Naive B cell (primary cell): ENCODE measurements around the gene DGAT2. TPM values are rescaled to one million over a fixed set of nuclear protein-coding genes. Genes with fewer than 3 reads are reported as not detected.

Experiments used
- ATAC-seq, 2 donors: fragments of 150-1000 bp; cut with Tn5 transposase; 2 replicates each; pipeline ENCODE4 v1.10.0; 2021; ENCODE audit warnings: low read depth in 2 of 2, mild to moderate bottlenecking in 2 of 2, moderate library complexity in 2 of 2
- DNase-seq: peaks from one replicate; pipeline ENCODE4 v3.0.0; 2022
- H3K27ac Mint-ChIP-seq, 6 donors: one replicate each; pipeline ENCODE4 v1.8.0; 2020 to 2022; ENCODE audit warnings: mild to moderate bottlenecking in 6 of 6, mixed read lengths in 6 of 6, moderate library complexity in 5 of 6, inconsistent platforms in 2 of 6
- H3K27me3 Mint-ChIP-seq, 3 donors: one replicate each; pipeline ENCODE4 v1.8.0; 2021 to 2022; ENCODE audit warnings: mixed read lengths in 3 of 3, mild to moderate bottlenecking in 1 of 3
- H3K36me3 Mint-ChIP-seq, 2 donors: one replicate each; pipeline ENCODE4 v1.8.0; 2020 to 2022; ENCODE audit warnings: mixed read lengths in 2 of 2, inconsistent platforms in 1 of 2, mild to moderate bottlenecking in 1 of 2
- H3K4me1 Mint-ChIP-seq, 3 donors: one replicate each; pipeline ENCODE4 v1.8.0; 2020 to 2022; ENCODE audit warnings: mixed read lengths in 3 of 3, inconsistent platforms in 1 of 3, mild to moderate bottlenecking in 1 of 3, moderate library complexity in 1 of 3
- H3K4me3 Mint-ChIP-seq, 8 donors: one replicate each; pipeline ENCODE4 v1.8.0; 2020 to 2022; ENCODE audit warnings: mild to moderate bottlenecking in 8 of 8, mixed read lengths in 8 of 8, moderate library complexity in 8 of 8, inconsistent platforms in 2 of 8
- H3K9me3 Mint-ChIP-seq, 7 donors: one replicate each; pipeline ENCODE4 v1.8.0; 2020 to 2022; ENCODE audit warnings: mixed read lengths in 7 of 7, mild to moderate bottlenecking in 5 of 7, inconsistent platforms in 2 of 7, moderate library complexity in 1 of 7
- polyA plus RNA-seq, 6 donors: library from polyadenylated mRNA; unstranded; fragments of 300-500 nt; fragmentation: Illumina TruSeq; gene quantifications; one replicate each; pipeline ENCODE4 v1.2.3, GENCODE V29; 2021; ENCODE audit warnings: low read depth in 6 of 6

DGAT2 gene
- polyA plus RNA-seq, 6 donors from 2014 or later = 3.1 to 14.6 (median 7.6) TPM

- DNase-seq (no peak), ATAC-seq (no peak)
- Mint-ChIP-seq H3K36me3 (peaks cover 0 to 8% of the 10 kb centered on the region in 2 donors), H3K9me3 (no peaks in the 10 kb centered on the region), H3K27ac (peak overlapping the region in 1 of 6 donors; percentile 82), H3K4me3 (no peak overlapping the region), H3K4me1 (peaks cover 0 to 4% (median 0%) of the 10 kb centered on the region in 3 donors), H3K27me3 (no peaks in the 10 kb centered on the region)
Measured at GRCh38 chr11:75786101-75786736, 17.6 kb downstream of the DGAT2 start.

- Mint-ChIP-seq H3K27ac (no peak overlapping the region), H3K4me1 (peaks cover 0 to 4% (median 0%) of the 10 kb centered on the region in 3 donors), H3K36me3 (peaks cover 0 to 8% of the 10 kb centered on the region in 2 donors), H3K27me3 (no peaks in the 10 kb centered on the region), H3K9me3 (no peaks in the 10 kb centered on the region), H3K4me3 (no peak overlapping the region)
- DNase-seq (no peak), ATAC-seq (no peak)
Measured at GRCh38 chr11:75789521-75789920, 20.9 kb downstream of the DGAT2 start.

- H3K27ac Mint-ChIP-seq = no peak overlapping the region
- H3K4me1 Mint-ChIP-seq = peaks cover 0 to 4% (median 0%) of the 10 kb centered on the region in 3 donors
- H3K36me3 Mint-ChIP-seq = peaks cover 0 to 8% of the 10 kb centered on the region in 2 donors
- ATAC-seq = no peak
- H3K4me3 Mint-ChIP-seq = no peak overlapping the region
- no peak for DNase-seq
- H3K27me3 Mint-ChIP-seq = no peaks in the 10 kb centered on the region
- no peaks in the 10 kb centered on the region for H3K9me3 Mint-ChIP-seq
Measured at GRCh38 chr11:75790986-75791385, 22.4 kb downstream of the DGAT2 start.

GRCh38 chr11:75792127-75792731 lies 23.7 kb downstream of the DGAT2 start:
- no peak overlapping the region for H3K27ac Mint-ChIP-seq
- H3K9me3 Mint-ChIP-seq = no peaks in the 10 kb centered on the region
- no peaks in the 10 kb centered on the region for H3K27me3 Mint-ChIP-seq
- H3K36me3 Mint-ChIP-seq = peaks cover 0 to 8% of the 10 kb centered on the region in 2 donors
- DNase-seq (no peak), ATAC-seq (no peak)
- peaks cover 0 to 8% (median 3%) of the 10 kb centered on the region in 3 donors for H3K4me1 Mint-ChIP-seq
- H3K4me3 Mint-ChIP-seq = no peak overlapping the region

- peaks cover 0 to 7% of the 10 kb centered on the region in 2 donors for H3K36me3 Mint-ChIP-seq
Measured at GRCh38 chr11:75792997-75793800, 24.6 kb downstream of the DGAT2 start.

DNA sequence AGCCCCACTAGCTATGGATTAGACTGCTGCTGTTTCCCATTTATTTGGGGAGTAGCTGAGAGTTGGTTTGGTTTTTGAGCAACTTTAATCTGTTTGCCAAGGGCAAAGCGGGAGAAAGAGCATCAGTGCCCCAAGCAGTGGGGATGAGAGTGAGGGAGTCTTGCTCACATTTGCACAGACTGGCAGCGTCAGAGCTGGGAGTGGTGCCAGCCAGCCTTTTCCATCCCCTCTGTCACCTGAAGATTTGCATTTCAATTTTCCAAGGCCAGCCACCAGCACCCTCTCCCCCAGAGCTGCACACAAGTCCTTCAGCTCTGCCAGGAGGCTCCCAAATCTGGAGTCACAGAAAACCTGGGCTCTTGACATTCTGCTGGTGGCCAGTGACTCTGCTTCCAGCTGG lies 25.4 kb downstream of the DGAT2 start:
- DNase-seq = no peak
- Mint-ChIP-seq H3K27ac (no peak overlapping the region), H3K9me3 (no peaks in the 10 kb centered on the region), H3K36me3 (peaks cover 0 to 8% of the 10 kb centered on the region in 2 donors), H3K4me3 (no peak overlapping the region), H3K27me3 (no peaks in the 10 kb centered on the region), H3K4me1 (peaks cover 0 to 8% (median 5%) of the 10 kb centered on the region in 3 donors)
- ATAC-seq = no peak

More at GRCh38 chr11:75792997-75793800, 24.6 kb downstream of the DGAT2 start:
- Mint-ChIP-seq H3K4me1 (peaks cover 0 to 12% (median 5%) of the 10 kb centered on the region in 3 donors), H3K27ac (no peak overlapping the region), H3K4me3 (no peak overlapping the region), H3K27me3 (no peaks in the 10 kb centered on the region), H3K9me3 (no peaks in the 10 kb centered on the region)
- ATAC-seq = no peak
- no peak for DNase-seq

- Mint-ChIP-seq H3K27me3 (no peaks in the 10 kb centered on the region), H3K9me3 (no peaks in the 10 kb centered on the region), H3K36me3 (peaks cover 0 to 13% of the 10 kb centered on the region in 2 donors), H3K27ac (no peak overlapping the region), H3K4me1 (peaks cover 0 to 8% (median 5%) of the 10 kb centered on the region in 3 donors), H3K4me3 (no peak overlapping the region)
- ATAC-seq = no peak
- DNase-seq = no peak
Measured at GRCh38 chr11:75795276-75796090, 26.9 kb downstream of the DGAT2 start.

DNA sequence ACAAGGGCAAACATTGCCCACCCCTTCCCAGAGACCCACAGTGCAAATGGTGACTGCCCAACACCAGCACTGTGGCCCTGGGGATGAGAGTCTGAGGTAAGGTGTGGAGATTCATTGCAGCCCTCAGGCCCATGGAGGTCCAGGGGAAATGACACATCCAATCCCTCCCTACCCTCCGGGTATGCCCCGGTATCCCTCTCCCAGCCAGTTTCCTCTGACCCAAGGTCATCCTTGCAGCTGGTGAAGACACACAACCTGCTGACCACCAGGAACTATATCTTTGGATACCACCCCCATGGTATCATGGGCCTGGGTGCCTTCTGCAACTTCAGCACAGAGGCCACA lies 27.5 kb downstream of the DGAT2 start:
- Mint-ChIP-seq H3K27me3 (no peaks in the 10 kb centered on the region), H3K4me1 (peaks cover 0 to 8% (median 6%) of the 10 kb centered on the region in 3 donors), H3K9me3 (no peaks in the 10 kb centered on the region), H3K27ac (no peak overlapping the region), H3K36me3 (peaks cover 0 to 13% of the 10 kb centered on the region in 2 donors), H3K4me3 (no peak overlapping the region)
- ATAC-seq = no peak
- no peak for DNase-seq

DNA sequence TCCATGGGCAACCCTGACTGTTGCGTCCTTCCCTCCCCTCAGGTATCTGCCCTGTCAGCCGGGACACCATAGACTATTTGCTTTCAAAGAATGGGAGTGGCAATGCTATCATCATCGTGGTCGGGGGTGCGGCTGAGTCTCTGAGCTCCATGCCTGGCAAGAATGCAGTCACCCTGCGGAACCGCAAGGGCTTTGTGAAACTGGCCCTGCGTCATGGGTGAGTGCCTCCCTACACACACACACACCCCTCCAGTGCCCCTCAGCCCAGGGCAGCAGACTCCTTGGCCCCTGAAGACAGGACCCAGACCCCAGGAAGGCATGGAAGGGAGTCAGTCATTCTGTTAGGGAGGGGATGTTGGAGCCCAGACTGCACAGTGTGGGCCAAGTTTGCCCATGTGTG lies 28.5 kb downstream of the DGAT2 start:
- peak in 1 of 2 donors; percentile 38 for ATAC-seq
- Mint-ChIP-seq H3K4me1 (peaks cover 0 to 14% (median 9%) of the 10 kb centered on the region in 3 donors), H3K36me3 (peaks cover 0 to 13% of the 10 kb centered on the region in 2 donors), H3K9me3 (no peaks in the 10 kb centered on the region), H3K27me3 (no peaks in the 10 kb centered on the region), H3K27ac (no peak overlapping the region), H3K4me3 (no peak overlapping the region)
- DNase-seq = no peak

DNA sequence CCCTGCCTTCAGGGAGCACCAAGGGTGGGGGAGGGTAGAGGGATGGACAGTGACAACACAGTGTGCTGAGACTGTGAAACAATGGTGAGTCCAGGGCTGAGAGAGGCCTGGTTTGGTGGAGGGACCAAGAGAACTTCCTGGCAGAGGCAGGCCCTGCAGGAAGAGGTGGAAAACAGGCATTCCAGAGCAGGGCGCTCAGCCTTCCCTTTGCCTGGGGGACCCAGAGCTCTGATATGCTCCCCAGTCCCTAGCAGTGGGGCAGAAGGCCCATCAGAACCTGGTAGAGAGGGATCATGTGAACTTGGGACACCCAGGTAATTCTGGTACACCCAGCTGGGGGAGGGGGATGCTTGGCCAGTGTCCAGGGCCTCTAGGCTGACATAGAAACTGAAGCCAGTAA lies 29.2 kb downstream of the DGAT2 start:
- Mint-ChIP-seq H3K4me3 (no peak overlapping the region), H3K27ac (no peak overlapping the region), H3K4me1 (peaks cover 0 to 15% (median 14%) of the 10 kb centered on the region in 3 donors), H3K9me3 (no peaks in the 10 kb centered on the region), H3K27me3 (no peaks in the 10 kb centered on the region), H3K36me3 (peaks cover 0 to 13% of the 10 kb centered on the region in 2 donors)
- DNase-seq = no peak
- no peak for ATAC-seq

- Mint-ChIP-seq H3K9me3 (no peaks in the 10 kb centered on the region), H3K4me1 (peaks cover 0 to 23% (median 21%) of the 10 kb centered on the region in 3 donors), H3K27me3 (no peaks in the 10 kb centered on the region), H3K4me3 (no peak overlapping the region), H3K36me3 (peaks cover 0 to 13% of the 10 kb centered on the region in 2 donors), H3K27ac (peak overlapping the region in 1 of 6 donors; percentile 24)
- DNase-seq (no peak), ATAC-seq (no peak)
Measured at GRCh38 chr11:75800136-75800675, 31.6 kb downstream of the DGAT2 start.

GRCh38 chr11:75800728-75801361 lies 32.3 kb downstream of the DGAT2 start:
- peaks cover 0 to 23% (median 21%) of the 10 kb centered on the region in 3 donors for H3K4me1 Mint-ChIP-seq
- no peaks in the 10 kb centered on the region for H3K27me3 Mint-ChIP-seq
- peaks cover 0 to 13% of the 10 kb centered on the region in 2 donors for H3K36me3 Mint-ChIP-seq
- no peaks in the 10 kb centered on the region for H3K9me3 Mint-ChIP-seq
- DNase-seq (no peak), ATAC-seq (no peak)
- H3K4me3 Mint-ChIP-seq = no peak overlapping the region
- H3K27ac Mint-ChIP-seq = peak overlapping the region in 1 of 6 donors; percentile 24
